IMR-90 (cell line): ENCODE measurements around the gene FAM114A2. TPM values are rescaled to one million over a fixed set of nuclear protein-coding genes. Genes with fewer than 3 reads are reported as not detected.

Experiments used
- ATAC-seq: fragments of 200-7000 bp; cut with Tn5 transposase; 2 replicates; pipeline ENCODE4 v1.9.1; 2020; ENCODE audit warnings: low read depth, mild to moderate bottlenecking, moderate library complexity
- BruUV-seq: library from RNA; stranded (reverse); fragments of 400-500 nt; replicated peaks from 2 replicates; lab custom pipeline; 2021; lab: Mats Ljungman, UMichigan
- CTCF ChIA-PET: fragments of 300-600 bp; formaldehyde crosslinking; extraction: SDS; loops from one replicate; lab custom pipeline; 2021; ENCODE audit warnings: antibody characterized with exemption; lab: Yijun Ruan, JAX
- POLR2A ChIA-PET: fragments of 300-600 bp; sonication (Branson Sonifier 250); formaldehyde crosslinking; loops from one replicate; lab custom pipeline; 2022; ENCODE audit warnings: antibody characterized with exemption; ENCODE audit not compliant: unreplicated experiment; lab: Charles Lee
- DNase-seq: peaks from one replicate; pipeline ENCODE4 v3.0.0; 2013
- H2AFZ ChIP-seq: replicated peaks from 2 replicates; pipeline ENCODE3; 2013; ENCODE audit warnings: low read length, mild to moderate bottlenecking; ENCODE audit not compliant: poor library complexity
- H2AK5ac ChIP-seq: 2 replicates; pipeline ENCODE4 v1.6.1; 2013; ENCODE audit warnings: low read depth, low read length, inconsistent platforms
- H2AK9ac ChIP-seq: replicated peaks from 2 replicates; pipeline ENCODE3; 2013; ENCODE audit warnings: mild to moderate bottlenecking, low read depth, low read length, moderate library complexity; ENCODE audit not compliant: poor library complexity
- H2BK120ac ChIP-seq: 2 replicates; pipeline ENCODE4 v1.6.1; 2013; ENCODE audit warnings: low read depth, low read length, inconsistent platforms
- H2BK15ac ChIP-seq: 3 replicates; pipeline ENCODE4 v1.6.1; 2013; ENCODE audit warnings: low read depth, low read length, inconsistent platforms
- H2BK20ac ChIP-seq: 2 replicates; pipeline ENCODE4 v1.6.1; 2013; ENCODE audit warnings: low read depth, mild to moderate bottlenecking, inconsistent platforms, low read length, moderate library complexity
- H2BK5ac ChIP-seq: 2 replicates; pipeline ENCODE4 v1.6.1; 2013; ENCODE audit warnings: mild to moderate bottlenecking, low read depth, low read length, inconsistent platforms; ENCODE audit not compliant: poor library complexity, severe bottlenecking
- H3K14ac ChIP-seq: replicated peaks from 2 replicates; pipeline ENCODE4 v1.6.1; 2013; ENCODE audit warnings: low read depth, low read length, inconsistent platforms
- H3K18ac ChIP-seq: 2 replicates; pipeline ENCODE4 v1.6.1; 2013; ENCODE audit warnings: low read depth, low read length, control low read depth
- H3K23ac ChIP-seq: 2 replicates; pipeline ENCODE4 v1.6.1; 2013; ENCODE audit warnings: low read depth, low read length, inconsistent platforms
- H3K27ac ChIP-seq: 2 replicates; pipeline ENCODE4 v1.5.1; 2013; ENCODE audit warnings: mild to moderate bottlenecking, control low read depth, low read length; ENCODE audit not compliant: insufficient read depth
- H3K27me3 ChIP-seq: 2 replicates; pipeline ENCODE4 v1.6.1; 2013; ENCODE audit warnings: low read length; ENCODE audit not compliant: control insufficient read depth, insufficient read depth
- H3K36me3 ChIP-seq: 2 replicates; pipeline ENCODE4 v1.6.1; 2013; ENCODE audit warnings: low read length, mixed read lengths; ENCODE audit not compliant: control insufficient read depth, insufficient read depth
- H3K4ac ChIP-seq: 2 replicates; pipeline ENCODE4 v1.6.1; 2013; ENCODE audit warnings: low read depth, low read length, inconsistent platforms
- H3K4me1 ChIP-seq: 2 replicates; pipeline ENCODE4 v1.6.1; 2013; ENCODE audit warnings: low read length, mixed read lengths; ENCODE audit not compliant: control insufficient read depth, insufficient read depth
- H3K4me2 ChIP-seq: 2 replicates; pipeline ENCODE4 v1.6.1; 2013; ENCODE audit warnings: low read depth, mild to moderate bottlenecking, control low read depth, low read length, moderate library complexity
- H3K4me3 ChIP-seq: 2 replicates; pipeline ENCODE4 v1.5.1; 2013; ENCODE audit warnings: low read depth, mild to moderate bottlenecking, control low read depth, low read length, moderate library complexity; ENCODE audit not compliant: insufficient read depth
- H3K56ac ChIP-seq: 2 replicates; pipeline ENCODE4 v1.6.1; 2013; ENCODE audit warnings: low read length, inconsistent platforms; ENCODE audit not compliant: insufficient read depth; ENCODE audit errors: extremely low read depth
- H3K79me1 ChIP-seq, 2 experiments: 2 replicates each; pipeline ENCODE4 v1.6.1; 2013; ENCODE audit warnings: low read length in 2 of 2, inconsistent platforms in 1 of 2, low read depth in 1 of 2
- H3K9ac ChIP-seq: 2 replicates; pipeline ENCODE4 v1.6.1; 2013; ENCODE audit warnings: low read depth, low read length, control low read depth
- H3K9me1 ChIP-seq: 2 replicates; pipeline ENCODE4 v1.6.1; 2013; ENCODE audit warnings: low read length, inconsistent platforms; ENCODE audit not compliant: insufficient read depth
- H3K9me3 ChIP-seq: 2 replicates; pipeline ENCODE4 v1.6.1; 2013; ENCODE audit warnings: low read length; ENCODE audit not compliant: control insufficient read depth, insufficient read depth
- H4K20me1 ChIP-seq: 2 replicates; pipeline ENCODE4 v1.6.1; 2013; ENCODE audit warnings: low read length, inconsistent platforms; ENCODE audit not compliant: insufficient read depth
- H4K5ac ChIP-seq: 2 replicates; pipeline ENCODE4 v1.6.1; 2013; ENCODE audit warnings: mild to moderate bottlenecking, low read depth, low read length, control low read depth
- H4K8ac ChIP-seq, 2 experiments: 2 replicates each; pipeline ENCODE4 v1.6.1; 2013; ENCODE audit warnings: low read depth in 2 of 2, low read length in 2 of 2, control low read depth in 1 of 2, inconsistent platforms in 1 of 2
- H4K91ac ChIP-seq: 2 replicates; pipeline ENCODE4 v1.6.1; 2013; ENCODE audit warnings: low read depth, low read length, inconsistent platforms; ENCODE audit not compliant: insufficient read depth
- FOS ChIP-seq: fragments of 150-350 bp; IDR thresholded peaks from 2 replicates; pipeline ENCODE4 v1.6.1; 2016; ENCODE audit warnings: low read depth, low read length
- MAZ ChIP-seq: IDR thresholded peaks from 2 replicates; pipeline ENCODE4 v1.6.1; 2012; ENCODE audit warnings: low read depth, mild to moderate bottlenecking, low read length, improper control_type of control experiment, moderate library complexity, borderline replicate concordance
- MXI1 ChIP-seq: IDR thresholded peaks from 2 replicates; pipeline ENCODE4 v1.6.1; 2012; ENCODE audit warnings: low read depth, mild to moderate bottlenecking, low read length, moderate library complexity, borderline replicate concordance
- NFE2L2 ChIP-seq: fragments of 150-350 bp; IDR thresholded peaks from 2 replicates; pipeline ENCODE4 v1.6.1; 2016; ENCODE audit warnings: low read depth, mild to moderate bottlenecking, low read length
- POLR2A ChIP-seq: IDR thresholded peaks from 2 replicates; pipeline ENCODE4 v1.6.1; 2012; ENCODE audit warnings: mild to moderate bottlenecking, low read depth, low read length
- RAD21 ChIP-seq: IDR thresholded peaks from 2 replicates; pipeline ENCODE4 v1.6.1; 2012; ENCODE audit warnings: low read length, improper control_type of control experiment
- RFX5 ChIP-seq: IDR thresholded peaks from 2 replicates; pipeline ENCODE4 v1.8.0; 2012; ENCODE audit warnings: low read depth, mild to moderate bottlenecking, low read length, moderate library complexity
- SMC3 ChIP-seq: fragments of 150-350 bp; IDR thresholded peaks from 2 replicates; pipeline ENCODE4 v1.6.1; 2016; ENCODE audit warnings: low read depth, mild to moderate bottlenecking, antibody characterized with exemption, low read length, moderate library complexity
- USF2 ChIP-seq: fragments of 150-350 bp; IDR thresholded peaks from 2 replicates; pipeline ENCODE4 v1.6.1; 2017; ENCODE audit warnings: mild to moderate bottlenecking, antibody characterized with exemption, low read length, low read depth
- dilution Hi-C: fragments of 300-500 bp; cut with HindIII; formaldehyde crosslinking; loops from one replicate; pipeline ENCODE4 v1.14.3; 2018; ENCODE audit warnings: low sequenced_read_pairs; ENCODE audit not compliant: unreplicated experiment
- in situ Hi-C: fragments of 300-500 bp; cut with MboI; formaldehyde crosslinking; loops from 3 replicates; pipeline ENCODE4 v1.14.3; 2019; ENCODE audit warnings: low sequenced_read_pairs, inconsistent platforms, mixed read lengths
- intact Hi-C: fragments of 100-400 bp; cut with micrococcal nuclease; formaldehyde crosslinking; loops from 2 replicates; pipeline ENCODE4 v1.10.0; 2022
- polyA plus RNA-seq, 3 experiments: library from polyadenylated mRNA; depleted of rRNA; stranded (reverse); fragments of >200 nt; gene quantifications; 2 replicates each; pipeline ENCODE4 v1.2.3, GENCODE V29; 2012; ENCODE audit warnings: low replicate concordance in 1 of 3
- total RNA-seq: library from RNA; depleted of rRNA; stranded (reverse); fragments of >200 nt; gene quantifications from 2 replicates; pipeline ENCODE4 v1.2.3, GENCODE V29; 2012

The FAM114A2 gene
- total and polyA plus RNA-seq, 2 of the 4 experiments (the other 2 are of a cell fraction), result 13.2 to 41.2 TPM

DNA sequence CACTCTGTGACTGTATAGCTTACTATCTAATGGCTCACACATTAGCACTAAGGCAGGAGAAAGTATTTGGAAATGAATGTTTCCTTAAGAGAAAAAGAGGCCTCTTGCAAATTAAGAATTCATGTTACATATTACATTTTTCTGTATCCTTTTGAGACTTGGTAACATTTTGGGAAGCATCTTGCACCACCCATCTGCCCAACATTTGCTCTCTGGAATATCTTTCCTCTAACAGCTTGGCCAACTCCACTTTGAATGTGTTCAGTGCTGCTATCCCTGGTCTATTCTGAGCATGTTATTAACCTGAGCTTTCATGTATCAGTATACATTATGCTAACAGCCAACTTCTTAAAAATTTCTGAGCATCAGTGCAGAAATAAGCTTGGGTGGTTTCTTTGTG is 27.3 kb upstream of the FAM114A2 start:
- no TSS peak for BruUV-seq
- H3K27me3 ChIP-seq, result no peaks in the 10 kb centered on the region; the same call in none of the 2 replicates
- POLR2A ChIA-PET, result no interaction called here
- H2AFZ ChIP-seq, result no peak overlapping the region
- H3K9me1 ChIP-seq, result no peaks in the 10 kb centered on the region
- DNase-seq (no peak), ATAC-seq (no peak)
- H3K9me3 ChIP-seq, result no peaks in the 10 kb centered on the region
- no peak overlapping the region for H3K4me3 ChIP-seq
- no peak overlapping the region for H3K9ac ChIP-seq
- no peak overlapping the region for H3K14ac ChIP-seq
- no peaks in the 10 kb centered on the region for H3K4me1 ChIP-seq
- in situ Hi-C loops (no loop called here), intact Hi-C loops (no loop called here), dilution Hi-C loops (no loop called here)
- H3K4me2 ChIP-seq, result no peak overlapping the region
- no peak overlapping the region for H2BK15ac ChIP-seq
- H3K18ac ChIP-seq, result no peak overlapping the region
- no peak overlapping the region for H2BK20ac ChIP-seq
- H3K23ac ChIP-seq, result no peak overlapping the region
- no peak overlapping the region for H3K4ac ChIP-seq
- H3K56ac ChIP-seq, result no peak overlapping the region
- H2BK5ac ChIP-seq, result no peak overlapping the region
- H4K5ac ChIP-seq, result no peak overlapping the region
- H3K27ac ChIP-seq, result no peak overlapping the region
- no peak overlapping the region for H2AK5ac ChIP-seq
- H4K91ac ChIP-seq, result no peak overlapping the region
- H4K20me1 ChIP-seq, result no peaks in the 10 kb centered on the region
- no peak overlapping the region for H2BK120ac ChIP-seq
- TF ChIP-seq SMC3, result no peak
- no peak for TF ChIP-seq POLR2A
- TF ChIP-seq FOS, result no peak
- TF ChIP-seq USF2, result no peak
- TF ChIP-seq MAZ, result no peak
- TF ChIP-seq NFE2L2, result no peak
- TF ChIP-seq RFX5, result no peak
- no peak for TF ChIP-seq RAD21
- TF ChIP-seq MXI1, result no peak
- CTCF ChIA-PET, result no interaction called here
- no peaks in the 10 kb centered on the region for H3K79me1 ChIP-seq
- no peaks in the 10 kb centered on the region for H3K36me3 ChIP-seq
- H4K8ac ChIP-seq, result no peak overlapping the region
- H2AK9ac ChIP-seq, result no peak overlapping the region
